ENCODE data around the gene P2RY2. TPM values are rescaled to one million over a fixed set of nuclear protein-coding genes. Genes with fewer than 3 reads are reported as not detected.

P2RY2 gene
- total and polyA plus RNA-seq, 7 donors, result 18.7 to 90.9 (median 44.2) TPM

GRCh38 chr11:73215191-73216134, 2.6 kb upstream of the P2RY2 start:
- no peak for TF ChIP-seq CTCF (IDR thresholded peaks at IDR 0.05)
- Histone ChIP-seq H3K4me1 (peaks cover 50% of the 10 kb centered on the region), H3K4me3 (no peak overlapping the region), H3K27me3 (ENCODE audit: insufficient read depth in 3 of 3, low read length in 2 of 3) (no peaks in the 10 kb centered on the region), H3K36me3 (ENCODE audit: insufficient read depth in 1 of 2, low read depth in 1 of 2) (peaks cover 0 to 2% of the 10 kb centered on the region in 2 donors), H3K27ac (peak overlapping the region; percentile 95), H3K9me3 (no peaks in the 10 kb centered on the region)
- ATAC-seq (no peak), DNase-seq (no peak)
- intact Hi-C loops (cut with DNase I), result no loop called here
- 64 to 88% (median 68%) methylated on average over 5 of the region's 5 CpGs for WGBS, 3 donors

- no peak for DNase-seq
- Histone ChIP-seq H3K27me3 (ENCODE audit: insufficient read depth in 3 of 3, low read length in 2 of 3) (no peaks in the 10 kb centered on the region), H3K36me3 (ENCODE audit: insufficient read depth in 1 of 2, low read depth in 1 of 2) (peaks cover 0 to 3% of the 10 kb centered on the region in 2 donors), H3K4me3 (peak overlapping the region; percentile 82), H3K4me1 (peaks cover 60% of the 10 kb centered on the region), H3K27ac (peak overlapping the region; percentile 95), H3K9me3 (no peaks in the 10 kb centered on the region)
- intact Hi-C loops (cut with DNase I), result no loop called here
- no peak for TF ChIP-seq CTCF (IDR thresholded peaks at IDR 0.05)
- ATAC-seq, result no peak
- 57 to 81% (median 67%) methylated on average over 2 of the region's 2 CpGs for WGBS, 3 donors
These were observed 1.6 kb upstream of the P2RY2 start for GRCh38 chr11:73216465-73216864.

GRCh38 chr11:73217131-73217809, 811 bp upstream of the P2RY2 start:
- DNase-seq (peak; percentile 57 to 84), ATAC-seq (peak; percentile 15 to 47 (median 38))
- TF ChIP-seq CTCF (IDR thresholded peaks at IDR 0.05), result no peak
- H3K4me3 ChIP-seq, result peak overlapping the region; percentile 82
- peaks cover 67% of the 10 kb centered on the region for H3K4me1 ChIP-seq
- peak overlapping the region; percentile 95 for H3K27ac ChIP-seq
- intact Hi-C loops (cut with DNase I), result no loop called here
- H3K9me3 ChIP-seq, result no peaks in the 10 kb centered on the region
- 31 to 42% (median 34%) methylated on average over 15 of the region's 15 CpGs for WGBS, 3 donors
- H3K27me3 ChIP-seq (ENCODE audit: insufficient read depth in 3 of 3, low read length in 2 of 3), result no peaks in the 10 kb centered on the region
- H3K36me3 ChIP-seq (ENCODE audit: insufficient read depth in 1 of 2, low read depth in 1 of 2), result peaks cover 0 to 3% of the 10 kb centered on the region in 2 donors

GRCh38 chr11:73217810-73218105, 323 bp upstream of the P2RY2 start:
- H3K36me3 ChIP-seq (ENCODE audit: insufficient read depth in 1 of 2, low read depth in 1 of 2), result peaks cover 0 to 3% of the 10 kb centered on the region in 2 donors
- no peak for DNase-seq
- H3K4me3 ChIP-seq, result peak overlapping the region; percentile 82
- H3K4me1 ChIP-seq, result peaks cover 71% of the 10 kb centered on the region
- H3K9me3 ChIP-seq, result no peaks in the 10 kb centered on the region
- no peak for TF ChIP-seq CTCF (IDR thresholded peaks at IDR 0.05)
- peak overlapping the region; percentile 95 for H3K27ac ChIP-seq
- intact Hi-C loops (cut with DNase I), result loop anchor here (2.0 kb wide), 1 partner anchor 17 kb away; no protein-coding TSS in a partner anchor
- peak in 1 of 4 donors; percentile 14 for ATAC-seq
- H3K27me3 ChIP-seq (ENCODE audit: insufficient read depth in 3 of 3, low read length in 2 of 3), result no peaks in the 10 kb centered on the region
- 15 to 30% (median 20%) methylated on average over 11 to 14 of the region's 14 CpGs for WGBS, 3 donors

All from psoas muscle (tissue), 8 donors.